ENCODE results near the gene NHS. TPM values are rescaled to one million over a fixed set of nuclear protein-coding genes. Genes with fewer than 3 reads are reported as not detected.

Gene NHS
- total RNA-seq, 4 donors from 2014 or later, result 13.2 to 39.0 (median 31.5) TPM

GRCh38 chrX:17488036-17488435 lies 113.0 kb downstream of the NHS start:
- 70 to 85% methylated on average over 7 to 8 of the region's 8 CpGs for WGBS, 2 donors
- no peaks in the 10 kb centered on the region for H3K27me3 ChIP-seq

GRCh38 chrX:17494216-17494615 lies 119.2 kb downstream of the NHS start:
- Histone ChIP-seq H3K9me3 (no peaks in the 10 kb centered on the region), H3K4me3 (no peak overlapping the region), H3K27me3 (no peaks in the 10 kb centered on the region), H3K36me3 (no peaks in the 10 kb centered on the region), H3K27ac (no peak overlapping the region), H3K4me1 (peaks cover 0 to 12% (median 2%) of the 10 kb centered on the region in 4 donors)
- no peak for DNase-seq (ENCODE audit: low spot score in 2 of 2)
- no peak for TF ChIP-seq EP300 (IDR thresholded peaks at IDR 0.05)
- no peak for TF ChIP-seq POLR2A (IDR thresholded peaks at IDR 0.05)
- no peak for TF ChIP-seq CTCF (IDR thresholded peaks at IDR 0.05)
- WGBS, 2 donors, result 57 to 83% methylated on average over 1 of the region's 1 CpG

More at GRCh38 chrX:17488036-17488435, 113.0 kb downstream of the NHS start:
- H3K4me1 ChIP-seq, result no peaks in the 10 kb centered on the region
- no peak overlapping the region for H3K4me3 ChIP-seq
- TF ChIP-seq EP300 (IDR thresholded peaks at IDR 0.05) (no peak), CTCF (IDR thresholded peaks at IDR 0.05) (no peak), POLR2A (IDR thresholded peaks at IDR 0.05) (no peak)
- H3K36me3 ChIP-seq, result no peaks in the 10 kb centered on the region
- H3K9me3 ChIP-seq, result no peaks in the 10 kb centered on the region
- no peak for DNase-seq (ENCODE audit: low spot score in 2 of 2)
- no peak overlapping the region for H3K27ac ChIP-seq

GRCh38 chrX:17495052-17495451 lies 120.1 kb downstream of the NHS start:
- TF ChIP-seq EP300 (IDR thresholded peaks at IDR 0.05) (no peak), POLR2A (IDR thresholded peaks at IDR 0.05) (no peak), CTCF (IDR thresholded peaks at IDR 0.05) (no peak)
- no peak for DNase-seq (ENCODE audit: low spot score in 2 of 2)
- 70 to 71% methylated on average over 2 of the region's 2 CpGs for WGBS, 2 donors
- no peak overlapping the region for H3K27ac ChIP-seq
- H3K9me3 ChIP-seq, result no peaks in the 10 kb centered on the region
- peaks cover 0 to 12% (median 2%) of the 10 kb centered on the region in 4 donors for H3K4me1 ChIP-seq
- H3K36me3 ChIP-seq, result no peaks in the 10 kb centered on the region
- no peak overlapping the region for H3K4me3 ChIP-seq
- H3K27me3 ChIP-seq, result no peaks in the 10 kb centered on the region

- WGBS, 2 donors, result 27 to 50% methylated on average over 1 of the region's 1 CpG
- Histone ChIP-seq H3K4me3 (no peak overlapping the region), H3K27ac (no peak overlapping the region), H3K9me3 (no peaks in the 10 kb centered on the region), H3K4me1 (peaks cover 0 to 12% (median 2%) of the 10 kb centered on the region in 4 donors), H3K27me3 (no peaks in the 10 kb centered on the region), H3K36me3 (no peaks in the 10 kb centered on the region)
- DNase-seq (ENCODE audit: low spot score in 2 of 2), result no peak
- TF ChIP-seq POLR2A (IDR thresholded peaks at IDR 0.05) (no peak), CTCF (IDR thresholded peaks at IDR 0.05) (no peak), EP300 (IDR thresholded peaks at IDR 0.05) (no peak)
Measured at GRCh38 chrX:17496407-17496806, 121.4 kb downstream of the NHS start.

- peaks cover 0 to 12% (median 2%) of the 10 kb centered on the region in 4 donors for H3K4me1 ChIP-seq
- WGBS, 2 donors, result 31 to 46% methylated on average over 2 of the region's 2 CpGs
- no peaks in the 10 kb centered on the region for H3K27me3 ChIP-seq
- TF ChIP-seq EP300 (IDR thresholded peaks at IDR 0.05) (no peak), CTCF (IDR thresholded peaks at IDR 0.05) (no peak), POLR2A (IDR thresholded peaks at IDR 0.05) (no peak)
- H3K4me3 ChIP-seq, result no peak overlapping the region
- H3K36me3 ChIP-seq, result no peaks in the 10 kb centered on the region
- no peaks in the 10 kb centered on the region for H3K9me3 ChIP-seq
- no peak overlapping the region for H3K27ac ChIP-seq
- no peak for DNase-seq (ENCODE audit: low spot score in 2 of 2)
Measured at GRCh38 chrX:17497193-17497592, 122.2 kb downstream of the NHS start.
